ENCODE results near the gene MIB1. TPM values are rescaled to one million over a fixed set of nuclear protein-coding genes. Genes with fewer than 3 reads are reported as not detected.

The MIB1 gene
- total RNA-seq, 1 experiment from 2014 or later: 48.8 TPM

DNA sequence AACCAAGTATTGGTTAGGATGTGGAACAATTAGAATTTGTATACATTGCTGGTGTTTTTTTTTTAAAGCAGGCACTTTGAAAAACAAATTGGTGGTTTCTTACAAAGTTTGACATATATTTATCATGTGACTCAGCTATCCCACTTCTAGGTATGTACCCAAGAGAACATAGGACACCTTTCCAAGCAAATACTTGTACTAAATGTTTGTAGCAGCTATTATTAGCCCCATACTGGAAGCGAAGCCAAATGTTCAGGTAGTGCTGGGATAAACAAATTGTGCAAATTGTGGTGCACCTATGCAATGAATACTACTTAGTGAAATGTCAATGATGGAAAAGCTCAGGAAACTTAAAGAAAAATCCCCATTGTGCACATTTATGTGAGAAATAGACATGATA, 101.0 kb downstream of the MIB1 start:
- no peak overlapping the region for H2BK5ac ChIP-seq (ENCODE audit: insufficient read length, low read length)
- no peak overlapping the region for H3K4me2 ChIP-seq (ENCODE audit: insufficient read depth, insufficient read length, low read length)
- no peak for DNase-seq
- Mint-ChIP-seq H3K27ac (no peak overlapping the region), H3K9me3 (no peaks in the 10 kb centered on the region), H3K27me3 (ENCODE audit: low read depth) (no peaks in the 10 kb centered on the region), H3K36me3 (ENCODE audit: insufficient read depth in 1 of 3, low read depth in 3 of 3) (peaks cover 16 to 58% (median 57%) of the 10 kb centered on the region in 3 experiments; a peak in 6 of 7 replicates), H3K4me3 (no peak overlapping the region), H3K4me1 (no peaks in the 10 kb centered on the region)
- no peaks in the 10 kb centered on the region for H3K9me3 ChIP-seq (ENCODE audit: control insufficient read depth, low read depth, low read length)
- H3K27me3 ChIP-seq (ENCODE audit: insufficient read depth, low read length): no peaks in the 10 kb centered on the region
- H3K18ac ChIP-seq (ENCODE audit: insufficient read length, low read depth, low read length): no peak overlapping the region
- H2BK120ac ChIP-seq (ENCODE audit: low read depth, low read length, poor library complexity, severe bottlenecking): no peak overlapping the region
- no peak overlapping the region for H2BK15ac ChIP-seq (ENCODE audit: low read depth, low read length)
- no peaks in the 10 kb centered on the region for H3K79me1 ChIP-seq (ENCODE audit: insufficient read depth, low read depth, low read length, poor library complexity, severe bottlenecking)
- H3K23me2 ChIP-seq (ENCODE audit: insufficient read length, low read depth, low read length, poor library complexity, severe bottlenecking): no peaks in the 10 kb centered on the region
- H2AK5ac ChIP-seq (ENCODE audit: insufficient read length, low read length): no peak overlapping the region
- H3K14ac ChIP-seq (ENCODE audit: insufficient read depth, low read length): no peak overlapping the region
- H2BK20ac ChIP-seq (ENCODE audit: low read depth, low read length, poor library complexity, severe bottlenecking): no peak overlapping the region
- H3K9ac ChIP-seq (ENCODE audit: extremely low read depth, insufficient read length, low read length): no peak overlapping the region
- no peaks in the 10 kb centered on the region for H4K20me1 ChIP-seq (ENCODE audit: control insufficient read depth, insufficient read depth, insufficient read length)
- no peak overlapping the region for H3T11ph ChIP-seq (ENCODE audit: low read length)
- no peak overlapping the region for H3K56ac ChIP-seq (ENCODE audit: insufficient read length, low read depth, low read length)
- H3K4ac ChIP-seq (ENCODE audit: low read depth, low read length): no peak overlapping the region
- no peak overlapping the region for H3K27ac ChIP-seq (ENCODE audit: insufficient read length, low read depth, low read length)
- H4K91ac ChIP-seq (ENCODE audit: insufficient read length, low read depth, low read length): no peak overlapping the region
- H2BK12ac ChIP-seq (ENCODE audit: insufficient read length, low read depth, low read length): no peak overlapping the region
- TF ChIP-seq, protein P1, sequence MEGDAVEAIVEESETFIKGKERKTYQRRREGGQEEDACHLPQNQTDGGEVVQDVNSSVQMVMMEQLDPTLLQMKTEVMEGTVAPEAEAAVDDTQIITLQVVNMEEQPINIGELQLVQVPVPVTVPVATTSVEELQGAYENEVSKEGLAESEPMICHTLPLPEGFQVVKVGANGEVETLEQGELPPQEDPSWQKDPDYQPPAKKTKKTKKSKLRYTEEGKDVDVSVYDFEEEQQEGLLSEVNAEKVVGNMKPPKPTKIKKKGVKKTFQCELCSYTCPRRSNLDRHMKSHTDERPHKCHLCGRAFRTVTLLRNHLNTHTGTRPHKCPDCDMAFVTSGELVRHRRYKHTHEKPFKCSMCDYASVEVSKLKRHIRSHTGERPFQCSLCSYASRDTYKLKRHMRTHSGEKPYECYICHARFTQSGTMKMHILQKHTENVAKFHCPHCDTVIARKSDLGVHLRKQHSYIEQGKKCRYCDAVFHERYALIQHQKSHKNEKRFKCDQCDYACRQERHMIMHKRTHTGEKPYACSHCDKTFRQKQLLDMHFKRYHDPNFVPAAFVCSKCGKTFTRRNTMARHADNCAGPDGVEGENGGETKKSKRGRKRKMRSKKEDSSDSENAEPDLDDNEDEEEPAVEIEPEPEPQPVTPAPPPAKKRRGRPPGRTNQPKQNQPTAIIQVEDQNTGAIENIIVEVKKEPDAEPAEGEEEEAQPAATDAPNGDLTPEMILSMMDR (conservative IDR thresholded peaks at IDR 0.05): no peak
- H2AFZ ChIP-seq (ENCODE audit: low read length): no peak overlapping the region
- WGBS (ENCODE audit: extremely low coverage, insufficient read length, low lambda C conversion rate): no CpG with 5 or more reads among the region's 1 CpG
- no peak overlapping the region for H3K23ac ChIP-seq (ENCODE audit: insufficient read length, low read depth, low read length)
- no peaks in the 10 kb centered on the region for H3K4me1 ChIP-seq (ENCODE audit: insufficient read depth, low read length)
- no peak overlapping the region for H4K5ac ChIP-seq (ENCODE audit: insufficient read length, low read depth, low read length)
- no peak overlapping the region for H4K8ac ChIP-seq (replicated peaks; ENCODE audit: insufficient read length, low read depth, low read length)
- H3K79me2 ChIP-seq (ENCODE audit: insufficient read depth, low read length): no peaks in the 10 kb centered on the region

Measured in H9 (cell line).